Hepatocyte (in vitro differentiated cells): ENCODE results near the gene HNRNPH1. TPM values are rescaled to one million over a fixed set of nuclear protein-coding genes. Genes with fewer than 3 reads are reported as not detected.

Experiments
- DNase-seq: peaks from one replicate; pipeline ENCODE4 v3.0.0-alpha.2; 2016; ENCODE audit warnings: low spot score
- H2AFZ ChIP-seq: fragments of 200-600 bp; sonication (generic); 2 replicates; pipeline ENCODE4 v1.6.0; 2016; ENCODE audit warnings: antibody characterized with exemption, mild to moderate bottlenecking
- H3K27ac ChIP-seq: fragments of 200-600 bp; sonication (generic); 2 replicates; pipeline ENCODE4 v1.5.1; 2016; ENCODE audit warnings: mild to moderate bottlenecking
- H3K27me3 ChIP-seq: fragments of 200-600 bp; sonication (generic); 2 replicates; pipeline ENCODE4 v1.6.1; 2016
- H3K36me3 ChIP-seq: fragments of 200-600 bp; sonication (generic); replicated peaks from 2 replicates; pipeline ENCODE4 v1.5.1; 2016; ENCODE audit warnings: low read depth; ENCODE audit not compliant: insufficient read depth
- H3K4me1 ChIP-seq: fragments of 200-600 bp; sonication (generic); 2 replicates; pipeline ENCODE4 v1.5.1; 2016; ENCODE audit warnings: mild to moderate bottlenecking, moderate library complexity; ENCODE audit not compliant: insufficient read depth
- H3K4me2 ChIP-seq: fragments of 200-600 bp; sonication (generic); 2 replicates; pipeline ENCODE4 v1.6.0; 2016
- H3K4me3 ChIP-seq: fragments of 200-600 bp; sonication (generic); 2 replicates; pipeline ENCODE4 v1.5.1; 2016; ENCODE audit warnings: mild to moderate bottlenecking
- H3K79me2 ChIP-seq: fragments of 200-600 bp; sonication (generic); 2 replicates; pipeline ENCODE4 v1.6.0; 2017; ENCODE audit warnings: mild to moderate bottlenecking
- H3K9me2 ChIP-seq: fragments of 200-600 bp; sonication (generic); replicated peaks from 2 replicates; pipeline ENCODE4 v1.6.0; 2017; ENCODE audit warnings: mild to moderate bottlenecking; ENCODE audit not compliant: insufficient read depth
- H3K9me3 ChIP-seq: fragments of 200-600 bp; sonication (generic); 2 replicates; pipeline ENCODE4 v1.5.1; 2016; ENCODE audit warnings: low read depth, mild to moderate bottlenecking
- H4K20me1 ChIP-seq: fragments of 200-600 bp; sonication (generic); 2 replicates; pipeline ENCODE4 v1.6.0; 2016; ENCODE audit warnings: mild to moderate bottlenecking; ENCODE audit not compliant: insufficient read depth, poor library complexity, severe bottlenecking
- EZH2 ChIP-seq: fragments of 200-600 bp; sonication (generic); IDR thresholded peaks from 2 replicates; pipeline ENCODE4 v1.6.1; 2016; ENCODE audit warnings: antibody characterized with exemption, mild to moderate bottlenecking, borderline replicate concordance
- EZH2phosphoT487 ChIP-seq: fragments of 200-600 bp; sonication (generic); IDR thresholded peaks from one replicate; pipeline ENCODE4 v1.6.1; 2018; ENCODE audit warnings: antibody characterized with exemption, mild to moderate bottlenecking, low read depth, moderate library complexity; ENCODE audit not compliant: unreplicated experiment, severe bottlenecking
- WGBS: methylation state at CpG from one replicate; pipeline ENCODE4 v1.1.6; 2016; ENCODE audit warnings: low lambda C conversion rate; ENCODE audit errors: missing lambda C conversion rate; 5-methylcytosine and 5-hydroxymethylcytosine counted together
- polyA plus RNA-seq: library from polyadenylated mRNA; unstranded; fragments of >200 nt; fragmentation: Nextera tagmentation; extraction: Ambion mirVana; gene quantifications from 2 replicates; pipeline ENCODE4 v1.2.1, GENCODE V29; 2016
- total RNA-seq: library from RNA; depleted of rRNA; stranded (reverse); fragments of >200 nt; gene quantifications from 2 replicates; pipeline ENCODE4 v1.2.3, GENCODE V29; 2014
- TF ChIP-seq, protein P1 (sequence below): fragments of 200-600 bp; sonication (generic); IDR thresholded peaks from 2 replicates; pipeline ENCODE4 v1.5.1; 2016; ENCODE audit warnings: antibody characterized with exemption, mild to moderate bottlenecking; ENCODE audit not compliant: poor library complexity

The HNRNPH1 gene
- total and polyA plus RNA-seq, 2 experiments from 2014 or later: 99.9 to 485 TPM

GRCh38 chr5:179617930-179618329 is 5.5 kb downstream of the HNRNPH1 start:
- TF ChIP-seq EZH2: no peak
- TF ChIP-seq, protein P1, sequence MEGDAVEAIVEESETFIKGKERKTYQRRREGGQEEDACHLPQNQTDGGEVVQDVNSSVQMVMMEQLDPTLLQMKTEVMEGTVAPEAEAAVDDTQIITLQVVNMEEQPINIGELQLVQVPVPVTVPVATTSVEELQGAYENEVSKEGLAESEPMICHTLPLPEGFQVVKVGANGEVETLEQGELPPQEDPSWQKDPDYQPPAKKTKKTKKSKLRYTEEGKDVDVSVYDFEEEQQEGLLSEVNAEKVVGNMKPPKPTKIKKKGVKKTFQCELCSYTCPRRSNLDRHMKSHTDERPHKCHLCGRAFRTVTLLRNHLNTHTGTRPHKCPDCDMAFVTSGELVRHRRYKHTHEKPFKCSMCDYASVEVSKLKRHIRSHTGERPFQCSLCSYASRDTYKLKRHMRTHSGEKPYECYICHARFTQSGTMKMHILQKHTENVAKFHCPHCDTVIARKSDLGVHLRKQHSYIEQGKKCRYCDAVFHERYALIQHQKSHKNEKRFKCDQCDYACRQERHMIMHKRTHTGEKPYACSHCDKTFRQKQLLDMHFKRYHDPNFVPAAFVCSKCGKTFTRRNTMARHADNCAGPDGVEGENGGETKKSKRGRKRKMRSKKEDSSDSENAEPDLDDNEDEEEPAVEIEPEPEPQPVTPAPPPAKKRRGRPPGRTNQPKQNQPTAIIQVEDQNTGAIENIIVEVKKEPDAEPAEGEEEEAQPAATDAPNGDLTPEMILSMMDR: no peak
- no peak for TF ChIP-seq EZH2phosphoT487
- Histone ChIP-seq H3K9me2 (no peaks in the 10 kb centered on the region), H3K4me3 (no peak overlapping the region), H3K36me3 (peaks cover 32% of the 10 kb centered on the region), H3K27me3 (no peaks in the 10 kb centered on the region), H3K27ac (no peak overlapping the region), H4K20me1 (peaks cover 98% of the 10 kb centered on the region), H3K9me3 (no peaks in the 10 kb centered on the region), H2AFZ (no peak overlapping the region), H3K79me2 (peaks cover 97% of the 10 kb centered on the region), H3K4me2 (peak overlapping the region; percentile 95), H3K4me1 (peaks cover 21% of the 10 kb centered on the region)
- 85% methylated on average over 7 of the region's 7 CpGs for WGBS
- DNase-seq: no peak

GRCh38 chr5:179616002-179616594 is 7.4 kb downstream of the HNRNPH1 start:
- no peaks in the 10 kb centered on the region for H3K9me3 ChIP-seq
- H3K4me3 ChIP-seq: no peak overlapping the region
- peaks cover 87% of the 10 kb centered on the region for H3K79me2 ChIP-seq
- peaks cover 15% of the 10 kb centered on the region for H3K4me1 ChIP-seq
- H3K36me3 ChIP-seq: peaks cover 23% of the 10 kb centered on the region
- peak overlapping the region; percentile 41 for H3K27ac ChIP-seq
- H3K4me2 ChIP-seq: peak overlapping the region; percentile 4
- WGBS: 85% methylated on average over 9 of the region's 9 CpGs
- TF ChIP-seq EZH2phosphoT487: no peak
- TF ChIP-seq, protein P1: no peak
- TF ChIP-seq EZH2: no peak
- no peak for DNase-seq
- no peak overlapping the region for H2AFZ ChIP-seq
- no peaks in the 10 kb centered on the region for H3K27me3 ChIP-seq
- H3K9me2 ChIP-seq: no peaks in the 10 kb centered on the region
- H4K20me1 ChIP-seq: peaks cover 97% of the 10 kb centered on the region

DNA sequence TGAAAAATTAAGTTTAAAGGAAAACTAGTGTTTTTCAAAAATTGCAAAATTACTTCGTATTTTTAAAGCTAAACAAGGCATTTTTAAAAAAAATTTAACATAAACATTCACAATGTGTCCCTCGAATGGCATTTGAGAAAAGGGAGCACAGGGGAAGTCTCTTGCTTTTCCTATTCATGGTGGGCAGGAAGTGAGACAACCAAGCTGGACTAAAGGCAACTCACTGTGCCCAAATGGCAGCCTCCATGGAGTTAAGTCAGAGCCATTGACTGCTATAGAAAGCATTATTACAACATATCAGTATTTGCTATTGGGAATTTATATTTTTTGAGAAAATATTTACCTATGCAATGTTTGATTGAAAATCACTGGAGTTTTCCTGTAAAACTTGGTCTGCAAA is 8.3 kb downstream of the HNRNPH1 start:
- Histone ChIP-seq H3K4me2 (no peak overlapping the region), H3K27me3 (no peaks in the 10 kb centered on the region), H3K27ac (peak overlapping the region; percentile 2), H2AFZ (no peak overlapping the region), H3K36me3 (peaks cover 16% of the 10 kb centered on the region), H3K9me2 (no peaks in the 10 kb centered on the region), H3K4me1 (peaks cover 10% of the 10 kb centered on the region), H4K20me1 (peaks cover 97% of the 10 kb centered on the region), H3K9me3 (no peaks in the 10 kb centered on the region), H3K4me3 (no peak overlapping the region), H3K79me2 (peaks cover 78% of the 10 kb centered on the region)
- TF ChIP-seq, protein P1: no peak
- no peak for TF ChIP-seq EZH2phosphoT487
- no peak for TF ChIP-seq EZH2
- WGBS: 69% methylated on average over 2 of the region's 2 CpGs
- DNase-seq: no peak
